HL-60/S4 (cell line): Measurements from ENCODE around the gene PPIP5K1.

ENCODE experiments used
- in situ Hi-C: fragments of 300-500 bp; cut with MboI; formaldehyde crosslinking; loops from 2 replicates; pipeline ENCODE4 v1.14.3; 2022; ENCODE audit warnings: low sequenced_read_pairs

PPIP5K1 gene

GRCh38 chr15:43492266-43492665, 97.7 kb downstream of the PPIP5K1 start:
- in situ Hi-C loops, result no loop called here

DNA sequence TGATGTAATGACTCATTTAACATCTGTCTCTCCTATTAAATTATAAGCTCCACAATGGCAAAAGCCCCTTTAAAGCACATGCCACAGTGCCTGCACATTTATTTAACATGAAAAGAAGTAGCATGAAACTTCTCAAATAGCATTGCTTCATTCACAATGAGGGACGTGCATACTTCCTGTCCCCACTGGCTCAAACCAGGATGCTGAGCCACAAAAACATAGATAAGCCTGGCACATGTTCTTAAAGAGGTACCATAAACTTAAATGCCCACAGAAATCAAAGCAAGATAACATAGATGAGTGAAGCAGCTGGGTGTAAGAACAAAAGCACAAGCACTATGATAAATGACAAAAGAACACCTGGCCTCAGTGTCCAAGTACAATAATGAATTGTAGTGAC, 100.8 kb downstream of the PPIP5K1 start:
- in situ Hi-C loops, result no loop called here

DNA sequence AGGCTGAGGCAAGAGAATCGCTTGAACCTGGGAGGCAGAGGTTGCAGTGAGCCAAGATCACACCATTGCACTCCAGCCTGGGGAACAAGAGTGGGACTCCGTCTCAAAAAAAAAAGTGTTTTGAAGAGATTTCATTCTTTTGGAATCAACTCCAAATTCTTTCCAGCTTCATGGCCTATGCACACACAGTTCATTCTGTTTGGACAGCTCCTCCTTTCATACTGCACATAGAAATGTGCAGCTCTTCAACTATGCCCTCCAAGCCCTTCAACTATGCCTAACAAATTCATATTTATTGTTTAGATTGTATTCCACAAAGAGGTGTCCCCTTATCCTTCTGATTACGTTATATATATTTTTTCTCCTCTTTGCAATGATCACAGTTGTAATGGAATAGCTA, 101.2 kb downstream of the PPIP5K1 start:
- in situ Hi-C loops, result no loop called here

GRCh38 chr15:43487271-43487895, 102.6 kb downstream of the PPIP5K1 start:
- in situ Hi-C loops, result no loop called here

DNA sequence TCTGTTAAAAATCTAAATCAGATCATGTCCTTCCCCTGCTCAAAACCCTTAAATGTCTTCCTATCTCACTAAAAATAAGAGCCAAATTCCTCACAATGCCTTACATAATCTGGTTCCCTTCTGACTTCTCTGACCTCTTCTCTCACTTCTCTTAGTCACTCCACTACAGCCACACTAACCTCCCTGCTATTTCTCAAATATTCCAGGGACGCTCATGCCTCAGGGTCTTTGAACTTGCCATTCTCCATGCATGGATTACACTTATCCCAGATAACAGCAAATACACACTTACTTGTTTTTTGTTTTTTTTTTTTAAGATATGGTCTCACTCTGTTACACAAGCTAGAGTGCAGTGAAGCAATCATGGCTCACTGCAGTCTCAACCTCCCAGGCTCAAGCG, 105.6 kb downstream of the PPIP5K1 start:
- in situ Hi-C loops, result no loop called here
